ENCODE data around the gene BIRC7.

GRCh38 chr20:63272105-63273058 lies 36.7 kb downstream of the BIRC7 start, which contains the start of gene ARFGAP1:
- peak; percentile 79 for TF ChIP-seq POLR2A (IDR thresholded peaks at IDR 0.05; ENCODE audit: low read depth, low read length)
- TF ChIP-seq, protein P1, sequence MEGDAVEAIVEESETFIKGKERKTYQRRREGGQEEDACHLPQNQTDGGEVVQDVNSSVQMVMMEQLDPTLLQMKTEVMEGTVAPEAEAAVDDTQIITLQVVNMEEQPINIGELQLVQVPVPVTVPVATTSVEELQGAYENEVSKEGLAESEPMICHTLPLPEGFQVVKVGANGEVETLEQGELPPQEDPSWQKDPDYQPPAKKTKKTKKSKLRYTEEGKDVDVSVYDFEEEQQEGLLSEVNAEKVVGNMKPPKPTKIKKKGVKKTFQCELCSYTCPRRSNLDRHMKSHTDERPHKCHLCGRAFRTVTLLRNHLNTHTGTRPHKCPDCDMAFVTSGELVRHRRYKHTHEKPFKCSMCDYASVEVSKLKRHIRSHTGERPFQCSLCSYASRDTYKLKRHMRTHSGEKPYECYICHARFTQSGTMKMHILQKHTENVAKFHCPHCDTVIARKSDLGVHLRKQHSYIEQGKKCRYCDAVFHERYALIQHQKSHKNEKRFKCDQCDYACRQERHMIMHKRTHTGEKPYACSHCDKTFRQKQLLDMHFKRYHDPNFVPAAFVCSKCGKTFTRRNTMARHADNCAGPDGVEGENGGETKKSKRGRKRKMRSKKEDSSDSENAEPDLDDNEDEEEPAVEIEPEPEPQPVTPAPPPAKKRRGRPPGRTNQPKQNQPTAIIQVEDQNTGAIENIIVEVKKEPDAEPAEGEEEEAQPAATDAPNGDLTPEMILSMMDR (IDR thresholded peaks at IDR 0.05; ENCODE audit: extremely low read depth in 1 of 2, insufficient read depth in 1 of 2, low read depth in 1 of 2, low read length in 2 of 2): no peak
- no peak for TF ChIP-seq EZH2 (IDR thresholded peaks at IDR 0.05; ENCODE audit: borderline replicate concordance, low read depth, low read length, severe bottlenecking)
- TF ChIP-seq, protein P2, sequence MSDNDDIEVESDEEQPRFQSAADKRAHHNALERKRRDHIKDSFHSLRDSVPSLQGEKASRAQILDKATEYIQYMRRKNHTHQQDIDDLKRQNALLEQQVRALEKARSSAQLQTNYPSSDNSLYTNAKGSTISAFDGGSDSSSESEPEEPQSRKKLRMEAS (IDR thresholded peaks at IDR 0.05; ENCODE audit: insufficient read depth, insufficient read length): no peak

All from endothelial cell of umbilical vein (primary cell).